GM10248 (cell line): Measurements from ENCODE around the gene XRCC5.

ENCODE experiments used
- CTCF ChIA-PET: fragments of 300-600 bp; sonication (Branson Sonifier 250); formaldehyde crosslinking; extraction: SDS; loops from one replicate; lab custom pipeline; 2021; ENCODE audit warnings: antibody characterized with exemption; lab: Yijun Ruan, JAX
- POLR2A ChIA-PET: fragments of 350-650 bp; sonication (Branson Sonifier 250); formaldehyde crosslinking; extraction: SDS; loops from one replicate; lab custom pipeline; 2020; ENCODE audit warnings: antibody characterized with exemption; lab: Yijun Ruan, JAX
- DNase-seq: peaks from one replicate; pipeline ENCODE4 v3.0.0; 2012; ENCODE audit errors: extremely low spot score
- CTCF ChIP-seq: IDR thresholded peaks from 2 replicates; pipeline ENCODE4 v1.5.1; 2012; ENCODE audit warnings: mild to moderate bottlenecking, low read depth; ENCODE audit errors: extremely low read depth, missing control alignments, control extremely low read depth

The XRCC5 gene

DNA sequence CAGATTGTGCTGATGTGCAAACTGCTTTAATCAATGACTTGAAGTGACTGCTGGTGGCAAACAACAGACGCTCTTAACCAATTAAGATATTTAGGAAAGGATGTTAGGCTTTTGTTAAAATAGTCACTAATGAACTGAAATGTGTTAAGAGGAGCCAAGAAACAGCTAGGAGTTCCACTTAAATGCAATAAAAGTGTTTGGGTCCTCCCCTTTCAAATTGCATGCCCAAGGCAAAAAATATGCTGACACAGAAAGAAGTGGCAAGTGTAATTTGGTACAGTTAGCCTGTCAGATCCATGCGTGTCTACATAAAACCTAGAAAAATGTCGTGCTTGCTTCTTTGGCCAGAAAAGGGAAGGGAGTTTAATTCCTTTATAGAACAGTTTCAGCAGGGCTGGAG lies 61.9 kb downstream of the XRCC5 start:
- ChIA-PET CTCF (interaction anchor here (1.0 to 5.1 kb wide), 5 partner anchors 8 to 57 kb away, joined by 3 to 24 read pairs (median 4); no protein-coding TSS in a partner anchor), POLR2A (no interaction called here)
- TF ChIP-seq CTCF: no peak
- no peak for DNase-seq

DNA sequence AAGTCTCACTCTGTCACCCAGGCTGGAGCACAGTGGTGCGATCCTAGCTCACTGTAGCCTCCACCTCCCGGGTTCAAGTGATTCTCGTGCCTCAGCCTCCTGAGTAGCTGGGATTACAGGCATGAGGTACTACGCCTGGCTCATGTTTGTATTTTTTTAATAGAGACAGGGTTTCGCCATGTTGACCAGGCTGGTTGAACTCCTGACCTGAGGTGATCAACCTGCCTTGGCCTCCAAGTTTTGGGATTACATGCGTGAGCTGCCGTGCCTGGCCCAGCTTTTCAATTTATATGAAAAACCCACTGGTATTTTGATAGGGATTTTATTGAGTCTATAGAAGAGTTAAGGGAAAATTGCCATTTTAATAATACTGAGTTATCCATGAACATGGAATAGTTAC lies 63.3 kb downstream of the XRCC5 start:
- POLR2A ChIA-PET: no interaction called here
- no peak for TF ChIP-seq CTCF
- CTCF ChIA-PET: interaction anchor here (0.8 to 5.1 kb wide), 7 partner anchors 10 to 232 kb away, joined by 3 to 24 read pairs (median 4); no protein-coding TSS in a partner anchor
- DNase-seq: no peak

GRCh38 chr2:216179015-216179414 lies 69.9 kb downstream of the XRCC5 start:
- ChIA-PET POLR2A (no interaction called here), CTCF (interaction anchor here (1.0 to 1.3 kb wide), 4 partner anchors 8 to 225 kb away, joined by 3 read pairs; no protein-coding TSS in a partner anchor)
- DNase-seq: no peak
- TF ChIP-seq CTCF: no peak

DNA sequence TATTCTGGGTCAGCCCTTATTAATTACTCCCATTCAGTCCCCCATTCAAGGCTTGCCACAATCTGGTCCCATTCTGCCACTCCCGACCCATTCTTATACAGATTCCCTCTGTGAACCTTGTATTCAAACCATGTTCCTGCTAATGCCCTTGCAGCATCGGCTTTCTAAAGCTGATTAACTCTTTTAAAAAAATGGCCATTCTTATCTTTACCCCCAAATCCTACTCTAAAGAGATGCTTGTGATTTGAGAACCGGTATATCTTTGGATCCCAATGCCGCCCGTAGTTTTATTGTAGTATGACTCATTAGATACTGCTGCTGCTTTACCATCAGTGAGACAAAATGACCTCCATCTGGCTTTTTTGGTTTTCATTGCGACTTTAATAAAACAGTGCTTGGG lies 72.2 kb downstream of the XRCC5 start:
- TF ChIP-seq CTCF: no peak
- POLR2A ChIA-PET: interaction anchor here (0.7 kb wide), 1 partner anchor 17 kb away, joined by 4 read pairs; no protein-coding TSS in a partner anchor
- DNase-seq: no peak
- CTCF ChIA-PET: no interaction called here

- DNase-seq: no peak
- ChIA-PET CTCF (interaction anchor here (1.0 to 2.4 kb wide), 3 partner anchors 13 to 484 kb away, joined by 3 to 10 read pairs (median 5); no protein-coding TSS in a partner anchor), POLR2A (no interaction called here)
- no peak for TF ChIP-seq CTCF
These were observed 72.9 kb downstream of the XRCC5 start for GRCh38 chr2:216181953-216182461.

GRCh38 chr2:216183462-216183861 lies 74.3 kb downstream of the XRCC5 start:
- POLR2A ChIA-PET: no interaction called here
- no peak for DNase-seq

More at GRCh38 chr2:216183462-216183861, 74.3 kb downstream of the XRCC5 start:
- CTCF ChIA-PET: interaction anchor here (1.2 to 2.4 kb wide), 5 partner anchors 11 to 483 kb away, joined by 3 to 10 read pairs (median 4); no protein-coding TSS in a partner anchor
- TF ChIP-seq CTCF: no peak
